LNCaP clone FGC (cell line): ENCODE data around the gene NANOS1.

Experiments
- DNase-seq: peaks from one replicate; pipeline ENCODE4 v3.0.0-alpha.2; 2011; ENCODE audit warnings: low read depth
- H3K4me3 ChIP-seq: 2 replicates; pipeline ENCODE4 v1.5.1; 2011; ENCODE audit warnings: mild to moderate bottlenecking, low read depth, low read length, control low read depth
- CTCF ChIP-seq: IDR thresholded peaks from 2 replicates; pipeline ENCODE4 v1.5.1; 2012; ENCODE audit warnings: mild to moderate bottlenecking; ENCODE audit not compliant: control insufficient read depth, insufficient read depth; ENCODE audit errors: extremely low read depth

NANOS1 gene

GRCh38 chr10:119006451-119007210, 22.9 kb upstream of the NANOS1 start:
- peak; percentile 94 for DNase-seq
- no peak for TF ChIP-seq CTCF
- no peak overlapping the region for H3K4me3 ChIP-seq

GRCh38 chr10:119007211-119007574, 22.3 kb upstream of the NANOS1 start:
- no peak for DNase-seq
- no peak for TF ChIP-seq CTCF
- no peak overlapping the region for H3K4me3 ChIP-seq

GRCh38 chr10:119020627-119020946, 8.9 kb upstream of the NANOS1 start:
- no peak for TF ChIP-seq CTCF
- H3K4me3 ChIP-seq, result no peak overlapping the region
- DNase-seq, result no peak

- no peak for DNase-seq
- no peak for TF ChIP-seq CTCF
- no peak overlapping the region for H3K4me3 ChIP-seq
These were observed 6.5 kb upstream of the NANOS1 start for GRCh38 chr10:119022846-119023552.

GRCh38 chr10:119023553-119023868, 6.0 kb upstream of the NANOS1 start:
- no peak overlapping the region for H3K4me3 ChIP-seq
- DNase-seq, result no peak
- no peak for TF ChIP-seq CTCF

GRCh38 chr10:119024882-119025281, 4.6 kb upstream of the NANOS1 start:
- TF ChIP-seq CTCF, result no peak
- H3K4me3 ChIP-seq, result no peak overlapping the region
- DNase-seq, result no peak

GRCh38 chr10:119025336-119025735, 4.2 kb upstream of the NANOS1 start:
- H3K4me3 ChIP-seq, result no peak overlapping the region
- no peak for TF ChIP-seq CTCF
- peak; percentile 81 for DNase-seq
